ENCODE measurements around the gene AHR.

Gene AHR

GRCh38 chr7:17305387-17306171 lies 7.1 kb downstream of the AHR start:
- DNase-seq, result no peak

- no peak for DNase-seq
These were observed 8.5 kb downstream of the AHR start for GRCh38 chr7:17307000-17307399.

GRCh38 chr7:17307558-17307957 lies 9.1 kb downstream of the AHR start:
- no peak for DNase-seq

- DNase-seq, result no peak
These were observed 9.7 kb downstream of the AHR start for GRCh38 chr7:17307969-17308648.

GRCh38 chr7:17311194-17311593 lies 12.7 kb downstream of the AHR start:
- no peak for DNase-seq

GRCh38 chr7:17311952-17312351 lies 13.5 kb downstream of the AHR start:
- DNase-seq, result no peak

DNA sequence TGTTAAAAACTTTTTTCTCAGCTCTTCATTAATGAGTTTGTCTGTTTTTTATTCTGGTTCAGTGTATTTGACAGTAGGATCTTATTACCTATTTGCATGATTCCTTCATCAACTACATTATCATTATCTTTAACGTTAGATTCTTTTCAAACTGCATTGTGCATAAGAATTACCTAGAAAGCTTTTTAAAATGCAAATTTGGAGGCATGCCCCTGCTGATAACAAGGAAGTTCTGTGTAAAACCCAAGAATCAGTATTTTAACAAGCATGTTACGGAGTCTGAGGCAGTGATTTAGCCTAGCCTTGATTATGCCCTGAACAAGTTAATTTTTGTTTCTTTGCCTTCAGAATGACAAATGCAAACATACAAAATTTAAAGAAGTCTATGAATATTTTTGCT lies 14.2 kb downstream of the AHR start:
- no peak for DNase-seq

- no peak for DNase-seq
These were observed 14.7 kb downstream of the AHR start for GRCh38 chr7:17313194-17313593.

DNA sequence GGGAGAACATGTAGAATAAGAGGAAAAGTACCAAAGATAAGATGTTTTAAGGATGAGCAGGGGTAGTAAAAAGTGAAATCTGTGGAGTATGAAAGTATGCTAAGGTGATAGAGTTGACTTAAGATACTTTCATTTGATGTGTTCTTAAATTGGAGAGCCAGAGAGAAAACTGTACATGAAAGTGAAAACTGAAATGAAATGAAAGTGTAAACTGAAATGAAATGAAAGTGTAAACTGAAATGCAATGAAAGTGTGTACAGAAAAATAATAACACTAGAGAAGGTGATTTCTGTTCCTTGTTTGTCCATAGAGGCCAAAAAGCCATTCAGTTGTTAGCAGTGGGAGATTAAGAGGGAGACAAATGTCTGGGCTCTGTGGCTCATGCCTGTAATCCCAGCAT lies 17.5 kb downstream of the AHR start:
- no peak for DNase-seq

GRCh38 chr7:17318146-17318545 lies 19.7 kb downstream of the AHR start:
- no peak for DNase-seq

DNA sequence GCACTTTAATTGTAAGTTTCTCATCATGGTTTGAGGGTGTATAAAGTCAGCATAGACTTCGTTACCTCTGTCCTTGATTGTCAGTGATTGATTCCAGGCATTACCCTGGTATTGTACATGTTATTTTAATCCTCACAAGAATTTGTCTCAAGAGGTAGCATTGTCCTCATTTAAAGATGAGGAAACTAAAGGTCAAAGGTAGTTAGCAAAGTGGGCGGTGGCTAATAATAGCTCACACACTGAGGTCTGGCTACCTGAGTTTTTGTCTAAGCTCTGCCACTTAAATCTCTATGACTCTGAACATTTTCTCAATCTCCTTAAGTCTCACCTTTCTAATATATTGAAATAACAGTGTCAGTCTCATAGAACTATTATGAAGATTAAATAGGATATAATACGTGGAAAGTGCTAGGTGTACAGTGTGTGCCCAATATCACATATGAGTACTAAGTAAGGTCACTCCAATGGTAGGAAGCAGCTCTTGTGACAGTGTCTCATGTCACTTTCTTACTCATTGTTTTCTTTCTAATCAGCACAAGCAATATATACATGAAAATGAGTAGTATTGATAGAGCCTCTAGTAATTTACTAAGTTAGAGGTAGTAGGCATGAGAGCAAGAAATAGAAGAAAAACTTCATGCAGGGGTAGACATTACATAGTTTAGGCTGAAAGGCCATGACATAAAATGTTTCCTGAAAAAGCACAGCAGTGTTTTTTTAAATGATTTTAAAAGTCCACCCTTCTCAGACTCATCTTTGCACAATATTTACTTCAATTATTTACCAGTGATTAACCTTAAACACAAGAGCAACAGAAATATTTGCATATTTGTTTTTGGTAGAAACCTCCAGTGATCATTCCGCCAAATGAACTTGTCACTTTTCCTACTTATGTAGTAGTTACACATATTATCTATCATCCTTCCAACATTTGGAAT lies 21.0 kb downstream of the AHR start:
- no peak for DNase-seq

DNA sequence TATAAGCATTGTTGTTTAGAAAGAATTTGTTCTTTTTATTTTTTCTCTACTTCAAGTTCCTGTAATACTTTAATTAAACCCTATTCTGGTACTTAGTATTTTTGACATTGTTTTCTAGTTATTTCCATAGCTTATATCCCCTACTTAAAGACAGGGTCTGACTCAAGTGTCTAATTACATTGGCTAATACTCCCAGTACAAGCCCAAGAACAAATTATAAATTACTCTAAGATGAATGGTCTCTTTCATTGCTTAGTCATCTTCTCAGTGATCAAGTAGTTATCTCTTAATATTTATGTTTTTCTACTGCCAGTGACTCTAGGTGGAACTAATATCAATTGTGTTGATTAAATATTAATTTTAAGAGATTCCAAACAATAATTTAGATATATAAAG lies 21.6 kb downstream of the AHR start:
- no peak for DNase-seq

GRCh38 chr7:17320657-17321056 lies 22.2 kb downstream of the AHR start:
- DNase-seq, result no peak

- no peak for DNase-seq
These were observed 26.9 kb downstream of the AHR start for GRCh38 chr7:17325364-17325763.

- no peak for DNase-seq
These were observed 27.9 kb downstream of the AHR start for GRCh38 chr7:17326378-17326777.

DNA sequence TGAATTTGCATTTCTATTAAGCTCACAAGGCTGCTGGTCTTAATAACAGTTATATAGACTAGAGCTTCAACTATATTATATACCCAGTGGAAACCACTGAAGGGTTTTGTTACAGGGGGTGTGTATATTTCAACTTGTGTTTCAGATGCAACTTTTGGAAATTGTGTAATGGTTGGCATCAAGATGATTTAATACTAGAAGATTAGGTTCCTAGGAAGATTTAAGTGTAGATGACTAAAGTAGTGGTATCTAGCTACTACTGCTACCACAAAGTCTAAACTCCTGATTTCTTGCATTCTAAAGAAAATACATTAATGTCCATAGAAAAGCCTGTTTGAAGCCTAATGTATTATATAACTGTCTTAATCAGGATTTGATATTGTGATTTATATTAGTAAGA lies 30.2 kb downstream of the AHR start:
- DNase-seq, result no peak

GRCh38 chr7:17329440-17329839 lies 31.0 kb downstream of the AHR start:
- no peak for DNase-seq

DNA sequence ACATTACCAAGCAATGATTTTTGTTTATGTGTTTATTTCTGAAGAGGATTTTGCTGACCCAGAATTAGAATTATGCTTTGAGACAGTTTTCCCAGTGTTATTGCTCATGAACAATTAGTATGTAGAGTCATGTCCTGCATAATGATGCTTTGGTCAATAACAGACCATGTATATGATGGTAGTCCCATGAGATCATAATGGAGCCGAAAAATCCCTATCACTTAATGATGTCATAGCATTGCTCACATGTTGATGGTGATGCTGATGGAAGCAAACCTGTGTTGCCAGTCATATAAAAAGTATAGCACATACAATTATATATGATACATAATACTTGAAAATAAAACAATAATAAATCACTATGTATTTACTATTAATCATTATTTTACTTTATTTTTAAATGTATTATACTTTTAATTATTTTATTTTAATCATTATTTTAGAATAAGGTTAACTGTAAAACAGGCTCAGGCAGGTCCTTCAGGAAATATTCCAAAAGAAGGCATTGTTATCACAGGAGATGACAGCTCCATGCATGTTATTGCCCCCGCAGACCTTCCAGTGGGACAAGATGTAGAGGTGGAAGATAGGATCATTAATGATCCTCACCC lies 33.5 kb downstream of the AHR start:
- no peak for DNase-seq

- no peak for DNase-seq
These were observed 34.8 kb downstream of the AHR start for GRCh38 chr7:17333221-17333620.

- DNase-seq, result no peak
These were observed 37.7 kb downstream of the AHR start for GRCh38 chr7:17336168-17336567.

DNA sequence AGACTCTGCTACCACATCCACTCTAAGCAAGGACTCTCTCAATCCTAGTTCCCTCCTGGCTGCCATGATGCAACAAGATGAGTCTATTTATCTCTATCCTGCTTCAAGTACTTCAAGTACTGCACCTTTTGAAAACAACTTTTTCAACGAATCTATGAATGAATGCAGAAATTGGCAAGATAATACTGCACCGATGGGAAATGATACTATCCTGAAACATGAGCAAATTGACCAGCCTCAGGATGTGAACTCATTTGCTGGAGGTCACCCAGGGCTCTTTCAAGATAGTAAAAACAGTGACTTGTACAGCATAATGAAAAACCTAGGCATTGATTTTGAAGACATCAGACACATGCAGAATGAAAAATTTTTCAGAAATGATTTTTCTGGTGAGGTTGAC lies 40.7 kb downstream of the AHR start:
- no peak for DNase-seq

DNA sequence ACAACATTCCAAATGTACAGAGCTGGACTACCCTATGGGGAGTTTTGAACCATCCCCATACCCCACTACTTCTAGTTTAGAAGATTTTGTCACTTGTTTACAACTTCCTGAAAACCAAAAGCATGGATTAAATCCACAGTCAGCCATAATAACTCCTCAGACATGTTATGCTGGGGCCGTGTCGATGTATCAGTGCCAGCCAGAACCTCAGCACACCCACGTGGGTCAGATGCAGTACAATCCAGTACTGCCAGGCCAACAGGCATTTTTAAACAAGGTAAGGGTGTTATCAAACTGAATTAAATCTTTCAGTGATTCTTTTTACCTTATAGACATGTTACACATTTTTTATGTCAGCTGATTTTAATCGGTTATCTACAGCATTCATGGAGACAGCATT lies 41.5 kb downstream of the AHR start:
- DNase-seq, result no peak

DNA sequence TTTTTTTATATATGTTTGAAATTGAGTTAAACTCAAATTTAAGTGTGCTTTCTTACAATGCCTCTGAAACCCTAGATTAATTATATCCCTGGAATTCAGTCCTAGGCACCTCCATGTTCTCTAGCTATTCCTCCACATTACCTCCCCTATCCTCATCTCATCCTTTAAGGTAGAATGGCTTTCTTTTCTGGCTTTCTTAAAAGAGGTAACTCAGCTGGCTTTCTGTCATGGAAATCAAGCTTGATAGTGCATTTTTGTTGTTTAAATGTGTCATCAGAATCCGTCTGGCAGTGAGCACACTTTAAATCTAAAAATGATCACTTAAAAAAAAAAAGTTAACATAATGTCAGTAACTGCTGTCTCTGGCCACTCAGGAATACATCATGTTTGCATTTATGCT lies 42.2 kb downstream of the AHR start:
- no peak for DNase-seq
